Urothelium cell line (cell line): Measurements from ENCODE around the gene ARAP2.

Experiments
- DNase-seq: peaks from one replicate; pipeline ENCODE4 v3.0.0; 2011; ENCODE audit warnings: low spot score, mixed read lengths
- FAIRE-seq: peaks from 2 replicates; lab custom pipeline; 2011; peaks lifted over from hg19 to GRCh38; lab: Jason Lieb, UNC

ARAP2 gene

GRCh38 chr4:36260731-36261130, 16.4 kb upstream of the ARAP2 start:
- DNase-seq = no peak
- FAIRE-seq = no peak

- FAIRE-seq (no peak), DNase-seq (no peak)
Measured at GRCh38 chr4:36256398-36256891, 12.1 kb upstream of the ARAP2 start.

- no peak for FAIRE-seq
Measured at GRCh38 chr4:36255577-36255976, 11.3 kb upstream of the ARAP2 start.

GRCh38 chr4:36254371-36254770, 10.1 kb upstream of the ARAP2 start:
- DNase-seq (no peak), FAIRE-seq (no peak)

More at GRCh38 chr4:36255577-36255976, 11.3 kb upstream of the ARAP2 start:
- no peak for DNase-seq

DNA sequence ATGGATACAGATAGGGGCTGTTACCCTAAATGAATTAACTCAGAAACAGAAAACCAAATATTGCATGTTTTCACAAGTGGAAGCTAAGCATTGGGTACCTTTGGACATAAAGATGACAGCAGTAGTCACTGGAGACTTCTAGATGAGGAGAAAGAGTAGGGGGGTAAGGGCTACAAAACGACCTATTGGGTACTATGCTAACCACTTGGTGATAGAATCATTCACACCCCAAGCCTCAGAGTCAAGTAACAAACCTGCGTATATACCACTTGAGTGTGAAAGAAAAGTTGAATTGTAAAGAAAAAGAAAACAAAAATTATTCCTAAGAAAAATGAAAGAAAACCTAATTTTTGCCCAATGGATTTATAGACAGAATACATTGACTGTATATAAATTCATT, 7.7 kb upstream of the ARAP2 start:
- FAIRE-seq (no peak), DNase-seq (no peak)

DNA sequence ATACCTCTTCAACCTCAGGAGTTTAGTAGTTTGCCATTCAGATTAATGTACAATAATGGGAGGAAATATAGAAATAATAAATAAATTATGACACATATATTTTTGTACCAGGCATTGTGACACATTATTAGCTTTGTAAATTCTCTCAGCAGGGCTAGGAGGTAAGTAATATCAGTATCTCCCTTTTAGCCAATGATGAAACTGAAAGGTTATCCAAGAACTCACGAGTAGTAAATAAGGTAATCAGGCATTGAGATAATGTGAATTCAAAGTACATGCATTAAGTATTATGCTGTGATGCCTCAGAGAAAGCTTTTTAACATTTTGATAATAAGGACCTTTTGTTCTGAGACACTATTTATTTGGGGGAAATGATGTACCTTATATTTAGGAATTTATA, 5.3 kb upstream of the ARAP2 start:
- no peak for FAIRE-seq

GRCh38 chr4:36243355-36244256, 708 bp downstream of the ARAP2 start:
- FAIRE-seq (no peak), DNase-seq (peak; percentile 62)

More for the DNA sequence above, 5.3 kb upstream of the ARAP2 start:
- no peak for DNase-seq

DNA sequence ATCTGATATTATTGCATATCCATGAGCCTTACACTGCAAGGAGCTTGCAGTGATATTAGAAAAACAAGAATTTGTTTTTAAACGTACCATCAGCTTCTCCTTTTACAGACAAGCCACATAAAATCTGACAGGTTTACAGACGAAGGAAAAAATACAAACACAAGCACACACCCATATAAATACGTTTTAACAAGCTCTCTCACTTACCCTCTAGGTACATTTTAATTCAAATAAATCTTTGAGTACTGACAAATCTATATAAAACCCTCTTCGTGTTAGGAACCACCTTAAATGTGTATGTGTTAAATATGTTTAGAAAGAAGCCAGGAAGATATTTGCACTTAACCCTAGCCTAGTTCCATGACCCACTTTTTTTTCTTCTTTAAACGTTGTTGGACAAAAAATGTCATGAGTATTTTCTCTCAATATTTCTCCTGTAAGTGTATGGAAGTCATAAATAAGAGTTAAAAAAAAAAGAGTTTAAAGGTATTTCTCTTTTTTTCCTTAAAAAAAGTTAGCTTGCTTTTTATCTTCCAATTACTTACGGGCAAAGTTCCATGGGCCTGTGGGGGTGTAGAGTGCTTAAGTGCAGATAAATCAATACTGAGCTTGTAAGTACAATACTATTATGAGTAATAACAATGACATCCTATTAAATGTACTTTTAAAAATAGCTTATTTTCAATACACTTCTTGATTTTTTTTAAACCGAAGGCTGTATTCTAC, 1.5 kb downstream of the ARAP2 start:
- DNase-seq (no peak), FAIRE-seq (no peak)

DNA sequence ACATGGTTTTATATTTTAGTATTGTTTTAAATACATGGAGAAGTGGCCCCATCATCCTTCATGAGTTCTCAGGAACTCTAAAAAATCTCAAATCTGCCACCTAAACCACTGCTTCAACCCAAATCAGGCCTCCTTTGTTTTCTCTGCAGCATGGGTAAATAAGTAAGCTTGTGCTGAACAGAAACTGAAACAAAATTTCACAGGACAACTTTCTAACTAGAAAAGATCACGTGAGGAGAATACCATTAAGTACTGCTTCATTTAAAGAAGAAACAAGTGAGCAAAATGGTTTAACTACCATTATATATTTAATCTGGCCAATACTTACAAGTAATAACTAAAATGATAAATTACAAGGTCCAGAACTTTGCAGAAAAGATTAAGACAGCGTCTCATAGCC, 2.5 kb downstream of the ARAP2 start:
- DNase-seq (no peak), FAIRE-seq (no peak)

DNA sequence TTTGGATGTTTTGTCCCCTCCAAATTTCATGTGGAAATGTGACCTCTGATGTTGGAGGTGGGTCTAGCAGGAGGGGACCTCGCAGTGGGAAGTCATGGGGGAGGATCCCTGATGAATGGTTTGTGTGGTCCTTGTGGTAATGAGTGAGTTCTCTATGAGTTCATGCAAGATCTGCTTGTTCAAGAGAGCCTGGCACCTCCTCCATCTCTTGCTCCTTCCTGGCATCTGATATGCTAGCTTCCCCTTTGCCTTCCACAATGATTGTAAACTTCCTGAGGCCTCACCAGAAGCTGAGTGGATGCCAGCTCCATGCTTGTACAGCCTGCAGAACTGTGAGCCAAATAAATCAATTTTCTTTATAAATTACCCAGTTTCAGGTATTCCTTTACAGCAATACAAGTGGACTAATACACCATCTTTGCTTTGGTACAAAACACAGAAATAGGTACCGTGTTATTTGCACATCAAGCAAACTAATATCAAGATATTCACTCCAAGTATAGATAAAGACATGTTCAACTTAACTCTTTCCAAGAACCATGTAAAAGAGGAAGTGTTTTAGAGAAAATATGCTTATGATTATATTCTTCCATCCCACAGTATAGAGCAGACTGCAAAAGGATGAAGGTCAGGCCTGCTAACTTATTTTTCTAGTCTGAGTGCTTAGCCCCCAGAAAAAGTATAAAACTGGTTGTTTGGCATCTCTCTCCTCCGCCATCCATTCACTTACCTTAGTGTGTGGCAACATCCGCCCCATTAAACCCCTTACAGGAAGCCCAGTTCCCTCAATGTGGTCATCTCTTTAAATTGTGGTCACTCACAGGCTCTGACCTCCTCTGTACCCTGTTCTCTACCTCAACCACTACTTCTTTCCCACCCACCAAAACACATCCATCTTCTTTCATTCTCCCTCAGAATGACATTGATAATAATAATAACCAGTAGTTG, 6.7 kb downstream of the ARAP2 start:
- no peak for DNase-seq
- no peak for FAIRE-seq

- DNase-seq (no peak), FAIRE-seq (no peak)
Measured at GRCh38 chr4:36236159-36236558, 8.2 kb downstream of the ARAP2 start.

- FAIRE-seq = peak; percentile 71
Measured at GRCh38 chr4:36235306-36235705, 9.0 kb downstream of the ARAP2 start.

DNA sequence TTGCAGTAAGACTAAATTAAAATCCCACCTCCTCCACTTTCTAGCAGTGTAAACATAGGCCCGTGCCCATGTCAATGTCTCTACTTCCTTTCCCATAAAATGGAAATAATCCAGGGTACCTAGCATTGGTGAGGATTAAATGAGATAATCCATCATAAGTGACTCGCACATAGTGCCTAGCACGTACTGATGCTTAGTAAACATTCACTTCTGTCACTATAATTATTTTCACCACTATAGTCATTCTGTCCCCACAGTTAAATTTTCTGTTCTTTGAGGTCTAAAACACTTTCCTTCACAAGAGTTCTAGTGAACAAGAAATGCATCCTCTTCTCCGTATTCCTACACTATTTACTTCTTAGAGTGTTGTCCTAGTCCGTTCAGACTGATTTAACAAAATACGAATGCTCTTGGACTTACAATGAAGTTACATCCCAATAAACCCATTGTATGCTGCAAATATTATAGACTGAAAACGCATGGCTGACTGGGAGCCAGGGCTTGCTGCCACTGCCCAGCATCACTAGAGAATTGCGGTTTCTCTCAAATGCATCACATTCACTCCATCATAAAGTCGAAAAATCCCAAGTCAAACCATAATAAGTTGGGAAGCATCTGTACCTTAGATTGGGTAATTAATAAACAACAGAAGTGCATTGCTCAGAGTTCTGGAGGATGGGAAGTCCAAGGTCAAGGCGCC, 10.6 kb downstream of the ARAP2 start:
- no peak for DNase-seq
- FAIRE-seq = no peak

More at GRCh38 chr4:36235306-36235705, 9.0 kb downstream of the ARAP2 start:
- no peak for DNase-seq

- no peak for FAIRE-seq
- no peak for DNase-seq
Measured at GRCh38 chr4:36230534-36230933, 13.8 kb downstream of the ARAP2 start.

DNA sequence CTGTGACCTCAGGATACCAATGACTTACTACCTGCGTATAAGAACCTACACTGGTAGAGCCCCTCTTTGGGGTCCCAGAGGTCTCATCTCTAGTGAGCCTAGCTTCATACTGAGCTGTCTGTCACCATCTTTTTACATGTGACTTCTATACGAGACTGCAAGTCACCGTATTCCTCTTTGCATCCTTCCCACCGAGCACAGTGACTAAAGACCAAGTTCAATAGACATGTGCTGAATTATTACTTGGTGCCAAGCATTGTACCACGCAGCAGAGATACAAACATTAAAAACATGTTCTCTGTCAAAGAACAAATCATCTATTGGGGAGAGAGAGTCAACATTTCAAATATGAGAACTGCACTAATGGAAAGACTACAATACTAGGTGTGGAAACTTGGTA, 16.4 kb downstream of the ARAP2 start:
- FAIRE-seq = no peak
- no peak for DNase-seq

GRCh38 chr4:36226430-36227227, 17.7 kb downstream of the ARAP2 start:
- FAIRE-seq = no peak
- no peak for DNase-seq

DNA sequence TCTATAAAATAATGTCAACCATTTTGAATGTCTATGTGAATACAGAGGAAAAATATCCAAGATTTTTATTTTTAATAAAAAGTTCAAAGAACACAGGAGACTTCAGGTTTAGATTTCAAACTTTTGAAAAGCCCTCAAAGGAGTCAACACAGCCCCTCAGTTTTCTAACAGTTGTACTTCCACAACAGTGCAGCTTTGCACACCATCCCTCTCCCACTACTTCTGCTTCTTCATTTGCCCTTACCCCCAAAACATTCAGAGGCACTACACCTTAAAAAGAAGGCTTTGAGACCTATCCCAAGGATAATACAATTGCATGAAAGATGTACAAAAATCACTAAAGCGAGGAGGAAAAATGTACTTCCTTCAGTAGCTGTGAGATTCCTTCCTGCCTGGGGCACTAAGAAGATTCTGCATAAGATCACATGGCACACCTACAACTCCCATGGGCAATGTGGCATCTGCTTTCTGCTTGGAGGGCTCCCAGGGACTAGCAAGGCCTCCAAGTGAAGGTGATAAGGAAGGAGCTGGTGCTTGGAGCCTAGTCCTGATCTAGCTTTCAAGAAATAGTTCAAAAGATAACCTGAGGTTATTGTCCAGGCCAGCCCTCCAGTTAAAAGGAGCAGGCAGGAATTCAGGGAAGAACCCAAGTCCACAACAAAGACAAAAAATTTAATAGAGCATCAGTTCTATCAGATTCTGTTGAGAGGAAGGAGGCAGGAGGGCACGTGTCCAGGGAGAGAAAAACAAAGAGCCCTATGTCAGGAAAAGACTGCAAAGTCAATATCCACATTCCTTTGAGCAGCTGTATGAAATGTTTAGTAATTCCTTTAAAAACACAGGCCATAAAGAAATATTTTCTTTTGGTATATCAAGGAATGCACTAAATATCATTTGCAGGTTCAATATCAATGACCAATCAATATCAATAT, 19.1 kb downstream of the ARAP2 start:
- DNase-seq (no peak), FAIRE-seq (no peak)

GRCh38 chr4:36222702-36223101, 21.6 kb downstream of the ARAP2 start:
- FAIRE-seq (no peak), DNase-seq (no peak)
